Caco-2 (cell line): ENCODE results near the gene NFIC. TPM values are rescaled to one million over a fixed set of nuclear protein-coding genes. Genes with fewer than 3 reads are reported as not detected.

ENCODE experiments used
- BruUV-seq: library from RNA; stranded (reverse); fragments of 400-500 nt; replicated peaks from 2 replicates; lab custom pipeline; 2021; lab: Mats Ljungman, UMichigan
- CTCF ChIA-PET: fragments of 300-600 bp; sonication (Branson Sonifier 250); formaldehyde crosslinking; loops from one replicate; lab custom pipeline; 2022; ENCODE audit warnings: antibody characterized with exemption; lab: Charles Lee
- POLR2A ChIA-PET: fragments of 300-600 bp; sonication (Branson Sonifier 250); formaldehyde crosslinking; loops from one replicate; lab custom pipeline; 2022; ENCODE audit warnings: antibody characterized with exemption; lab: Charles Lee
- DNase-seq, 2 experiments: peaks; one replicate each; pipeline versions ENCODE4 v3.0.0 to v3.0.0-alpha.2; 2020 to 2022
- H3K27me3 ChIP-seq: replicated peaks from 2 replicates; pipeline ENCODE4 v1.6.0; 2011; ENCODE audit warnings: low read length; ENCODE audit not compliant: control insufficient read depth, insufficient read depth
- H3K36me3 ChIP-seq: 2 replicates; pipeline ENCODE4 v1.5.1; 2011; ENCODE audit warnings: low read length; ENCODE audit not compliant: control insufficient read depth, insufficient read depth
- H3K4me1 ChIP-seq: fragments of 250-450 bp; sonication (Bioruptor Pico); 2 replicates; pipeline ENCODE4 v1.5.1; 2020; ENCODE audit warnings: mild to moderate bottlenecking
- H3K4me3 ChIP-seq: 2 replicates; pipeline ENCODE4 v1.5.1; 2011; ENCODE audit warnings: low read depth, mild to moderate bottlenecking, control low read depth, low read length
- H3K9me3 ChIP-seq: fragments of 250-450 bp; sonication (Bioruptor Pico); 2 replicates; pipeline ENCODE4 v1.5.1; 2020; ENCODE audit warnings: mild to moderate bottlenecking, moderate library complexity
- H3K27ac Mint-ChIP-seq: one replicate; pipeline ENCODE4 v1.8.0; 2022; ENCODE audit warnings: mixed read lengths; ENCODE audit not compliant: unreplicated experiment
- H3K27me3 Mint-ChIP-seq: one replicate; pipeline ENCODE4 v1.8.0; 2022; ENCODE audit warnings: mixed read lengths; ENCODE audit not compliant: insufficient read depth, unreplicated experiment
- H3K36me3 Mint-ChIP-seq: one replicate; pipeline ENCODE4 v1.8.0; 2022; ENCODE audit warnings: mild to moderate bottlenecking, mixed read lengths; ENCODE audit not compliant: insufficient read depth, unreplicated experiment
- H3K4me1 Mint-ChIP-seq: one replicate; pipeline ENCODE4 v1.8.0; 2022; ENCODE audit warnings: low read depth, mixed read lengths; ENCODE audit not compliant: unreplicated experiment
- H3K4me3 Mint-ChIP-seq: one replicate; pipeline ENCODE4 v1.8.0; 2022; ENCODE audit warnings: mild to moderate bottlenecking, moderate library complexity, mixed read lengths; ENCODE audit not compliant: unreplicated experiment
- H3K9me3 Mint-ChIP-seq: one replicate; pipeline ENCODE4 v1.8.0; 2022; ENCODE audit warnings: mixed read lengths; ENCODE audit not compliant: unreplicated experiment
- CTCF ChIP-seq, 2 experiments: fragments of 200-600 bp in 1 of 2; IDR thresholded peaks; 1 replicate in 1 of 2; 2 replicates in 1 of 2; pipeline versions ENCODE4 v1.5.1 to v1.8.0; 2011 to 2022; ENCODE audit warnings: antibody characterized with exemption in 1 of 2, control low read depth in 1 of 2, inconsistent platforms in 1 of 2, low read depth in 1 of 2, low read length in 1 of 2, mild to moderate bottlenecking in 1 of 2, moderate library complexity in 1 of 2; ENCODE audit not compliant: insufficient read depth in 1 of 2, severe bottlenecking in 1 of 2, unreplicated experiment in 1 of 2
- intact Hi-C: fragments of 100-400 bp; cut with micrococcal nuclease; formaldehyde crosslinking; loops from one replicate; pipeline ENCODE4 v1.10.0; 2022; ENCODE audit not compliant: unreplicated experiment
- total RNA-seq: library from RNA; stranded (reverse); gene quantifications from 2 replicates; pipeline ENCODE4 v1.2.3, GENCODE V29; 2022

NFIC gene
- total RNA-seq, 1 experiment from 2014 or later, result 5.1 TPM

DNA sequence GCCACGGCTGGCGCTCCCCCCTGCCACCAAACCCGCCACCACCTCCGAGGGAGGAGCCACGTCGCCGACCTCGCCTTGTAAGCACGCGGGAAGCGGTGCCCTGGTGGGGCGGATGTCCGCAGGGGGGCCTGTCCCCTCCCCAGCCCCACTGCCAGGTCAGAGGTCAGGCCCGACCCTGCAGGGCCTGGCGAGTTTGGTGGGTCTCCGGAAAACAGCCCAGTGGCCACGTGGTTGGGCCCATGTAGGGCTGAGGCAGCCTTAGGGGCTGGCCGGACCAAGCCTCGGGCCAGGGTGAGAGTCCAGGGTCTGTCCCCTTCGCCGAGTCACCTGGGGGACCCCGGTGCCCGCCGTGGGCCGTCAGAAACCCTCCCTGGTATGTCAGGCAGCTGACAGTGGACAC is 87.5 kb downstream of the NFIC start:
- no peaks in the 10 kb centered on the region for H3K9me3 Mint-ChIP-seq
- no peak overlapping the region for H3K4me3 Mint-ChIP-seq
- no peaks in the 10 kb centered on the region for H3K27me3 Mint-ChIP-seq
- TF ChIP-seq CTCF (IDR thresholded peaks at IDR 0.05; ENCODE audit: insufficient read depth in 1 of 2, low read depth in 1 of 2, low read length in 1 of 2, severe bottlenecking in 1 of 2, unreplicated experiment in 1 of 2), result no peak
- no peaks in the 10 kb centered on the region for H3K4me1 Mint-ChIP-seq
- H3K4me3 ChIP-seq, result no peak overlapping the region
- 0 out of 2 replicates have a peak, but pooled peaks cover 5% of the 10 kb centered on the region for H3K4me1 ChIP-seq
- H3K36me3 Mint-ChIP-seq, result peaks cover 6% of the 10 kb centered on the region
- no peaks in the 10 kb centered on the region for H3K9me3 ChIP-seq
- no TSS peak for BruUV-seq
- no peak overlapping the region for H3K27ac Mint-ChIP-seq
- H3K36me3 ChIP-seq, result no peaks in the 10 kb centered on the region
- no peak for DNase-seq
- intact Hi-C loops, result no loop called here
- POLR2A ChIA-PET, result no interaction called here
- no peaks in the 10 kb centered on the region for H3K27me3 ChIP-seq
- CTCF ChIA-PET, result no interaction called here

GRCh38 chr19:3454656-3455392 is 88.4 kb downstream of the NFIC start:
- no peak for DNase-seq
- Mint-ChIP-seq H3K27me3 (no peaks in the 10 kb centered on the region), H3K4me1 (no peaks in the 10 kb centered on the region), H3K9me3 (no peaks in the 10 kb centered on the region), H3K4me3 (no peak overlapping the region), H3K27ac (no peak overlapping the region), H3K36me3 (peaks cover 6% of the 10 kb centered on the region)
- Histone ChIP-seq H3K4me3 (no peak overlapping the region), H3K36me3 (no peaks in the 10 kb centered on the region), H3K27me3 (no peaks in the 10 kb centered on the region), H3K4me1 (0 out of 2 replicates have a peak, but pooled peaks cover 5% of the 10 kb centered on the region), H3K9me3 (no peaks in the 10 kb centered on the region)
- ChIA-PET POLR2A (no interaction called here), CTCF (no interaction called here)
- BruUV-seq, result no TSS peak
- intact Hi-C loops, result no loop called here
- TF ChIP-seq CTCF (IDR thresholded peaks at IDR 0.05; ENCODE audit: insufficient read depth in 1 of 2, low read depth in 1 of 2, low read length in 1 of 2, severe bottlenecking in 1 of 2, unreplicated experiment in 1 of 2), result no peak

GRCh38 chr19:3455393-3455955 is 89.1 kb downstream of the NFIC start:
- intact Hi-C loops, result no loop called here
- Mint-ChIP-seq H3K36me3 (peaks cover 6% of the 10 kb centered on the region), H3K9me3 (no peaks in the 10 kb centered on the region), H3K4me1 (no peaks in the 10 kb centered on the region), H3K4me3 (no peak overlapping the region), H3K27ac (no peak overlapping the region), H3K27me3 (no peaks in the 10 kb centered on the region)
- DNase-seq, result no peak
- Histone ChIP-seq H3K4me3 (no peak overlapping the region), H3K36me3 (no peaks in the 10 kb centered on the region), H3K4me1 (0 out of 2 replicates have a peak, but pooled peaks cover 5% of the 10 kb centered on the region), H3K27me3 (no peaks in the 10 kb centered on the region), H3K9me3 (no peaks in the 10 kb centered on the region)
- BruUV-seq, result no TSS peak
- CTCF ChIA-PET, result no interaction called here
- POLR2A ChIA-PET, result no interaction called here
- TF ChIP-seq CTCF (IDR thresholded peaks at IDR 0.05; ENCODE audit: insufficient read depth in 1 of 2, low read depth in 1 of 2, low read length in 1 of 2, severe bottlenecking in 1 of 2, unreplicated experiment in 1 of 2), result no peak
